Measurements from ENCODE around the gene COG3. TPM values are rescaled to one million over a fixed set of nuclear protein-coding genes. Genes with fewer than 3 reads are reported as not detected.

COG3 gene
- total and polyA plus RNA-seq, 2 of the 13 experiments (the other 11 are each of a cell fraction or from before 2014, with no cell fraction given) = 37.8 to 47.5 TPM

DNA sequence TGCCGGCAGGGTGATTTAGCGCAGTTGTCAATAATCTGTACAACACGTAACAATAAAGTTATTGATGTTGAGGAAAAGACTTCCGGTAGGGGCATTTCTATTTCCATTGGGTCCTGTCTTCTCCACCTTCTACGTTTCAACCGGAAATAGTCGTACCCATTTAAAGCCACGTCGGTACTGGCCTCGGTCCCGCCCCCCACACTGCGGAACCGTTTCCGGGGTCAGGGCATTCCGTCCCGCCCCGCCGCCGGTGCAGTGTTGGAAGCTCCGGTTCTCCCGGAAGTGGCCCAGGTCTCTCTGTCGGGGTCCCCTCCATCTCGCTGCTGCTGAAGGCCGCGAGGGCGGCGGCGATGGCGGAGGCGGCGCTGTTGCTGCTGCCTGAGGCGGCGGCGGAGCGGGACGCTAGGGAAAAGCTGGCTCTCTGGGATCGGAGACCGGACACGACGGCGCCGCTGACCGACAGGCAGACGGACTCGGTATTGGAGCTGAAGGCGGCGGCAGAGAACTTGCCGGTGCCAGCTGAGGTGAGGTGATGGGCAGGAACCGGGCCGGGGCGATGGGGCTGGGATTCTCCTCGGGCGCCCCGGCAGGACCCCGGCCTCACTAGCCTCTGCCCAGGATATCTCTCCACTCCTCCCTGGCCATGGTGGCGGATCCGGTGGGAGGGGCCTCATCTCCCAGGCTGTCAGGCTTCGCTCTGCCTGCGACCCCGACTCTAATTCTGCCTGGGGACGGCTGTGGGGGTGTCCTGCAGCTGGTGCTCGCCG is at the start of gene COG3 (continued):
- TF ChIP-seq, protein P1, sequence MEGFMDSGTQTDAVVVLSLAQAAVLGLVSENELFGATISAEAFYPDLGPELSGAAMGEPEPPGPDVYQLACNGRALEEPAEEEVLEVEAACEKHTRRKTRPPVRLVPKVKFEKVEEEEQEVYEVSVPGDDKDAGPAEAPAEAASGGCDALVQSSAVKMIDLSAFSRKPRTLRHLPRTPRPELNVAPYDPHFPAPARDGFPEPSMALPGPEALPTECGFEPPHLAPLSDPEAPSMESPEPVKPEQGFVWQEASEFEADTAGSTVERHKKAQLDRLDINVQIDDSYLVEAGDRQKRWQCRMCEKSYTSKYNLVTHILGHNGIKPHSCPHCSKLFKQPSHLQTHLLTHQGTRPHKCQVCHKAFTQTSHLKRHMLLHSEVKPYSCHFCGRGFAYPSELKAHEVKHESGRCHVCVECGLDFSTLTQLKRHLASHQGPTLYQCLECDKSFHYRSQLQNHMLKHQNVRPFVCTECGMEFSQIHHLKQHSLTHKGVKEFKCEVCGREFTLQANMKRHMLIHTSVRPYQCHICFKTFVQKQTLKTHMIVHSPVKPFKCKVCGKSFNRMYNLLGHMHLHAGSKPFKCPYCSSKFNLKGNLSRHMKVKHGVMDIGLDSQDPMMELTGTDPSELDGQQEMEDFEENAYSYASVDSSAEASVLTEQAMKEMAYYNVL (CRISPR knock-in tag; IDR thresholded peaks at IDR 0.05; ENCODE audit: borderline replicate concordance) = no peak
- TF ChIP-seq, protein P2, sequence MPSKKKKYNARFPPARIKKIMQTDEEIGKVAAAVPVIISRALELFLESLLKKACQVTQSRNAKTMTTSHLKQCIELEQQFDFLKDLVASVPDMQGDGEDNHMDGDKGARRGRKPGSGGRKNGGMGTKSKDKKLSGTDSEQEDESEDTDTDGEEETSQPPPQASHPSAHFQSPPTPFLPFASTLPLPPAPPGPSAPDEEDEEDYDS (CRISPR knock-in tag; IDR thresholded peaks at IDR 0.05) = peak; percentile 88
- TF ChIP-seq MIER3 (CRISPR knock-in tag; IDR thresholded peaks at IDR 0.05; ENCODE audit: borderline replicate concordance) (no peak), CCDC6 (CRISPR knock-in tag; IDR thresholded peaks at IDR 0.05) (no peak), DMAP1 (CRISPR knock-in tag; IDR thresholded peaks at IDR 0.05) (peak; percentile 91; the same call in 1 of the 2 replicates), MIER2 (CRISPR knock-in tag; IDR thresholded peaks at IDR 0.05) (no peak), CREB1 (IDR thresholded peaks at IDR 0.05) (peak; percentile 85), CREB1 (CRISPR knock-in tag; IDR thresholded peaks at IDR 0.05) (peak; percentile 95), RFXANK (CRISPR knock-in tag; IDR thresholded peaks at IDR 0.05) (no peak), ZNF44 (CRISPR knock-in tag; IDR thresholded peaks at IDR 0.05) (no peak), SNAPC2 (CRISPR knock-in tag; IDR thresholded peaks at IDR 0.05) (no peak), BRCA1 (CRISPR knock-in tag; IDR thresholded peaks at IDR 0.05) (no peak), ZNF530 (CRISPR knock-in tag; IDR thresholded peaks at IDR 0.05; ENCODE audit: low read depth) (no peak), KDM2A (CRISPR knock-in tag; IDR thresholded peaks at IDR 0.05; ENCODE audit: borderline replicate concordance, low read depth) (peak; percentile 83)
- TF ChIP-seq, protein P3, sequence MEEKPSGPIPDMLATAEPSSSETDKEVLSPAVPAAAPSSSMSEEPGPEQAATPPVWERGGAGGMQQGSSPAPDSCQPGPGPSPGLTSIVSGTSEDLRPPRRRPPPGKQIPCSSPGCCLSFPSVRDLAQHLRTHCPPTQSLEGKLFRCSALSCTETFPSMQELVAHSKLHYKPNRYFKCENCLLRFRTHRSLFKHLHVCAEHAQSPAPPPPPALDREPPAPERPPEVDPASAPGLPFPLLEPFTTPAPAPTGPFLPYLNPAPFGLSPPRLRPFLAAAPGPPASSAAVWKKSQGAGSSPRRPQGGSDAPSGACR (CRISPR knock-in tag; IDR thresholded peaks at IDR 0.05) = no peak
- TF ChIP-seq, protein P4, sequence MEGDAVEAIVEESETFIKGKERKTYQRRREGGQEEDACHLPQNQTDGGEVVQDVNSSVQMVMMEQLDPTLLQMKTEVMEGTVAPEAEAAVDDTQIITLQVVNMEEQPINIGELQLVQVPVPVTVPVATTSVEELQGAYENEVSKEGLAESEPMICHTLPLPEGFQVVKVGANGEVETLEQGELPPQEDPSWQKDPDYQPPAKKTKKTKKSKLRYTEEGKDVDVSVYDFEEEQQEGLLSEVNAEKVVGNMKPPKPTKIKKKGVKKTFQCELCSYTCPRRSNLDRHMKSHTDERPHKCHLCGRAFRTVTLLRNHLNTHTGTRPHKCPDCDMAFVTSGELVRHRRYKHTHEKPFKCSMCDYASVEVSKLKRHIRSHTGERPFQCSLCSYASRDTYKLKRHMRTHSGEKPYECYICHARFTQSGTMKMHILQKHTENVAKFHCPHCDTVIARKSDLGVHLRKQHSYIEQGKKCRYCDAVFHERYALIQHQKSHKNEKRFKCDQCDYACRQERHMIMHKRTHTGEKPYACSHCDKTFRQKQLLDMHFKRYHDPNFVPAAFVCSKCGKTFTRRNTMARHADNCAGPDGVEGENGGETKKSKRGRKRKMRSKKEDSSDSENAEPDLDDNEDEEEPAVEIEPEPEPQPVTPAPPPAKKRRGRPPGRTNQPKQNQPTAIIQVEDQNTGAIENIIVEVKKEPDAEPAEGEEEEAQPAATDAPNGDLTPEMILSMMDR (CRISPR knock-in tag; IDR thresholded peaks at IDR 0.05) = peak; percentile 47; the same call in 1 of the 2 replicates
- TF ChIP-seq, protein P5, sequence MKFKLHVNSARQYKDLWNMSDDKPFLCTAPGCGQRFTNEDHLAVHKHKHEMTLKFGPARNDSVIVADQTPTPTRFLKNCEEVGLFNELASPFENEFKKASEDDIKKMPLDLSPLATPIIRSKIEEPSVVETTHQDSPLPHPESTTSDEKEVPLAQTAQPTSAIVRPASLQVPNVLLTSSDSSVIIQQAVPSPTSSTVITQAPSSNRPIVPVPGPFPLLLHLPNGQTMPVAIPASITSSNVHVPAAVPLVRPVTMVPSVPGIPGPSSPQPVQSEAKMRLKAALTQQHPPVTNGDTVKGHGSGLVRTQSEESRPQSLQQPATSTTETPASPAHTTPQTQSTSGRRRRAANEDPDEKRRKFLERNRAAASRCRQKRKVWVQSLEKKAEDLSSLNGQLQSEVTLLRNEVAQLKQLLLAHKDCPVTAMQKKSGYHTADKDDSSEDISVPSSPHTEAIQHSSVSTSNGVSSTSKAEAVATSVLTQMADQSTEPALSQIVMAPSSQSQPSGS (CRISPR knock-in tag; IDR thresholded peaks at IDR 0.05) = peak; percentile 85; the same call in 1 of the 2 replicates
- TF ChIP-seq, protein P6, sequence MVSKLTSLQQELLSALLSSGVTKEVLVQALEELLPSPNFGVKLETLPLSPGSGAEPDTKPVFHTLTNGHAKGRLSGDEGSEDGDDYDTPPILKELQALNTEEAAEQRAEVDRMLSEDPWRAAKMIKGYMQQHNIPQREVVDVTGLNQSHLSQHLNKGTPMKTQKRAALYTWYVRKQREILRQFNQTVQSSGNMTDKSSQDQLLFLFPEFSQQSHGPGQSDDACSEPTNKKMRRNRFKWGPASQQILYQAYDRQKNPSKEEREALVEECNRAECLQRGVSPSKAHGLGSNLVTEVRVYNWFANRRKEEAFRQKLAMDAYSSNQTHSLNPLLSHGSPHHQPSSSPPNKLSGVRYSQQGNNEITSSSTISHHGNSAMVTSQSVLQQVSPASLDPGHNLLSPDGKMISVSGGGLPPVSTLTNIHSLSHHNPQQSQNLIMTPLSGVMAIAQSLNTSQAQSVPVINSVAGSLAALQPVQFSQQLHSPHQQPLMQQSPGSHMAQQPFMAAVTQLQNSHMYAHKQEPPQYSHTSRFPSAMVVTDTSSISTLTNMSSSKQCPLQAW (CRISPR knock-in tag; IDR thresholded peaks at IDR 0.05) = peak; percentile 55
- TF ChIP-seq, protein P7, sequence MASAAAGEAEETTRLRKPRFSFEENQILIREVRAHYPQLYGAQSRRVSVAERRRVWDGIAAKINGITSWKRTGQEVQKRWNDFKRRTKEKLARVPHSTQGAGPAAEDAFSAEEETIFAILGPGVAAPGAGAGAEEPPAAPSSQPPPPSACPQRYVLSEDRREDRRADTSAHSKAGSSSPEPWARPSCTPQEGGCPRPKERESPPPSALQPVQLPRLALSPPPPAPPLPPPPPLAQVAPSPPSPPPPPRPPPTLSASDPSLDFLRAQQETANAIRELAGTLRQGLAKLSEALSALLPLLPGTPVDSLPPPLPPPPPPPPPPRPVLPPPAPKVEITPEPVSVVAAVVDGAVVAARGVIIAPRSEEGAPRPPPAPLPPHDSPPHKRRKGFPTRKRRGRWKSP (CRISPR knock-in tag; IDR thresholded peaks at IDR 0.05) = 0 out of 2 replicates have a peak, but pooled peaks have one; percentile 18
